MCF 10A (cell line): Measurements from ENCODE around the gene TOP3A. TPM values are rescaled to one million over a fixed set of nuclear protein-coding genes. Genes with fewer than 3 reads are reported as not detected.

Experiments used
- BruUV-seq: library from RNA; stranded (reverse); fragments of 400-500 nt; replicated peaks from 2 replicates; lab custom pipeline; 2021; lab: Mats Ljungman, UMichigan
- CTCF ChIA-PET: fragments of 300-600 bp; sonication (Branson Sonifier 250); formaldehyde crosslinking; extraction: SDS; loops from one replicate; lab custom pipeline; 2021; ENCODE audit warnings: antibody characterized with exemption, inconsistent platforms; lab: Yijun Ruan, JAX
- POLR2A ChIA-PET: fragments of 300-600, 350-650 bp; sonication (Branson Sonifier 250); formaldehyde crosslinking; extraction: SDS; loops from one replicate; lab custom pipeline; 2020; ENCODE audit warnings: antibody characterized with exemption, inconsistent platforms; lab: Yijun Ruan, JAX
- DNase-seq: peaks from one replicate; pipeline ENCODE4 v3.0.0-alpha.2; 2018; ENCODE audit not compliant: unreplicated experiment
- H3K27ac Mint-ChIP-seq: one replicate; pipeline ENCODE4 v1.8.0; 2022; ENCODE audit warnings: mild to moderate bottlenecking, low read depth, mixed read lengths; ENCODE audit not compliant: unreplicated experiment
- H3K27me3 Mint-ChIP-seq: one replicate; pipeline ENCODE4 v1.8.0; 2022; ENCODE audit warnings: mixed read lengths; ENCODE audit not compliant: insufficient read depth, unreplicated experiment
- H3K36me3 Mint-ChIP-seq: one replicate; pipeline ENCODE4 v1.8.0; 2022; ENCODE audit warnings: mild to moderate bottlenecking, moderate library complexity, mixed read lengths; ENCODE audit not compliant: insufficient read depth, unreplicated experiment
- H3K4me1 Mint-ChIP-seq: one replicate; pipeline ENCODE4 v1.8.0; 2022; ENCODE audit warnings: mixed read lengths; ENCODE audit not compliant: insufficient read depth, unreplicated experiment
- H3K4me3 Mint-ChIP-seq: one replicate; pipeline ENCODE4 v1.8.0; 2022; ENCODE audit warnings: mild to moderate bottlenecking, moderate library complexity, mixed read lengths; ENCODE audit not compliant: unreplicated experiment
- H3K9me3 Mint-ChIP-seq: one replicate; pipeline ENCODE4 v1.8.0; 2022; ENCODE audit warnings: mixed read lengths; ENCODE audit not compliant: unreplicated experiment
- CTCF ChIP-seq: fragments of 200-600 bp; IDR thresholded peaks from one replicate; pipeline ENCODE4 v1.8.0; 2022; ENCODE audit warnings: antibody characterized with exemption, mild to moderate bottlenecking; ENCODE audit not compliant: unreplicated experiment
- intact Hi-C: fragments of 100-400 bp; cut with micrococcal nuclease; formaldehyde crosslinking; loops from 2 replicates; pipeline ENCODE4 v1.14.1; 2022
- total RNA-seq: library from RNA; stranded (reverse); gene quantifications from 2 replicates; pipeline ENCODE4 v1.2.3, GENCODE V29; 2022

TOP3A gene
- total RNA-seq, 1 experiment from 2014 or later: 32.5 TPM

GRCh38 chr17:18247613-18248001, 67.2 kb downstream of the TOP3A start:
- intact Hi-C loops: loop anchor here (2.0 kb wide), 2 partner anchors 31 to 67 kb away; partner anchors contain the start of genes SMCR8 and TOP3A
- no peak for TF ChIP-seq CTCF
- BruUV-seq: no TSS peak
- no peak for DNase-seq
- no peaks in the 10 kb centered on the region for H3K9me3 Mint-ChIP-seq
- no peaks in the 10 kb centered on the region for H3K27me3 Mint-ChIP-seq
- peaks cover 5% of the 10 kb centered on the region for H3K4me1 Mint-ChIP-seq
- H3K4me3 Mint-ChIP-seq: no peak overlapping the region
- CTCF ChIA-PET: interaction anchor here (0.6 to 2.0 kb wide), 8 partner anchors 9 to 626 kb away, joined by 3 to 8 read pairs (median 4); no protein-coding TSS in a partner anchor
- no peak overlapping the region for H3K27ac Mint-ChIP-seq
- H3K36me3 Mint-ChIP-seq: peaks cover 89% of the 10 kb centered on the region
- POLR2A ChIA-PET: interaction anchor here (0.6 kb wide), 1 partner anchor 10 kb away, joined by 3 read pairs; no protein-coding TSS in a partner anchor

- CTCF ChIA-PET: interaction anchor here (0.6 to 2.0 kb wide), 8 partner anchors 10 to 626 kb away, joined by 3 to 8 read pairs (median 4); no protein-coding TSS in a partner anchor
- DNase-seq: no peak
- intact Hi-C loops: no loop called here
- no TSS peak for BruUV-seq
- Mint-ChIP-seq H3K36me3 (peaks cover 86% of the 10 kb centered on the region), H3K4me3 (no peak overlapping the region), H3K27ac (no peak overlapping the region), H3K9me3 (no peaks in the 10 kb centered on the region), H3K27me3 (no peaks in the 10 kb centered on the region), H3K4me1 (peaks cover 5% of the 10 kb centered on the region)
- no peak for TF ChIP-seq CTCF
- POLR2A ChIA-PET: no interaction called here
These were observed 67.7 kb downstream of the TOP3A start for GRCh38 chr17:18246880-18247612.

GRCh38 chr17:18246109-18246725, 68.6 kb downstream of the TOP3A start:
- no peak for DNase-seq
- BruUV-seq: no TSS peak
- H3K4me1 Mint-ChIP-seq: peaks cover 5% of the 10 kb centered on the region
- POLR2A ChIA-PET: no interaction called here
- H3K9me3 Mint-ChIP-seq: no peaks in the 10 kb centered on the region
- intact Hi-C loops: no loop called here
- H3K27me3 Mint-ChIP-seq: no peaks in the 10 kb centered on the region
- peaks cover 78% of the 10 kb centered on the region for H3K36me3 Mint-ChIP-seq
- CTCF ChIA-PET: no interaction called here
- H3K27ac Mint-ChIP-seq: no peak overlapping the region
- no peak overlapping the region for H3K4me3 Mint-ChIP-seq
- no peak for TF ChIP-seq CTCF

GRCh38 chr17:18245038-18245776, 69.6 kb downstream of the TOP3A start:
- Mint-ChIP-seq H3K9me3 (no peaks in the 10 kb centered on the region), H3K36me3 (peaks cover 71% of the 10 kb centered on the region), H3K27me3 (no peaks in the 10 kb centered on the region), H3K27ac (no peak overlapping the region), H3K4me1 (peaks cover 5% of the 10 kb centered on the region), H3K4me3 (no peak overlapping the region)
- DNase-seq: no peak
- BruUV-seq: TSS peak; percentile 76
- POLR2A ChIA-PET: no interaction called here
- no peak for TF ChIP-seq CTCF
- CTCF ChIA-PET: no interaction called here
- intact Hi-C loops: no loop called here
